SK-N-SH (cell line): Measurements from ENCODE around the gene CAMK1.

Experiments used
- CTCF ChIP-seq: fragments of 200-600 bp; sonication (generic); IDR thresholded peaks from 2 replicates; pipeline ENCODE4 v1.6.1; 2017; ENCODE audit warnings: antibody characterized with exemption, mild to moderate bottlenecking, moderate library complexity
- EP300 ChIP-seq, 2 experiments: IDR thresholded peaks; 2 replicates each; pipeline versions ENCODE4 v1.4.0 to v1.6.1; 2012; ENCODE audit warnings: borderline replicate concordance in 1 of 2, low read depth in 1 of 2, low read length in 1 of 2
- JUND ChIP-seq: IDR thresholded peaks from 2 replicates; pipeline ENCODE4 v1.4.0; 2012
- RFX5 ChIP-seq: IDR thresholded peaks from 2 replicates; pipeline ENCODE4 v1.6.1; 2012; ENCODE audit warnings: mild to moderate bottlenecking, improper control_type of control experiment, low read length
- TCF12 ChIP-seq: IDR thresholded peaks from 2 replicates; pipeline ENCODE4 v1.4.0; 2012
- YY1 ChIP-seq: IDR thresholded peaks from 2 replicates; pipeline ENCODE4 v1.4.0; 2012; ENCODE audit warnings: low read depth, mild to moderate bottlenecking
- TF ChIP-seq, protein P1 (sequence below): IDR thresholded peaks from 2 replicates; pipeline ENCODE4 v1.6.1; 2012; ENCODE audit warnings: mild to moderate bottlenecking, low read depth, low read length, moderate library complexity
- TF ChIP-seq, protein P2 (sequence below): fragments of 150-350 bp; IDR thresholded peaks from 2 replicates; pipeline ENCODE4 v1.6.1; 2017; ENCODE audit warnings: antibody characterized with exemption, low read length, low read depth, borderline replicate concordance

GRCh38 chr3:9812870-9813483, 43.2 kb upstream of the CAMK1 start:
- TF ChIP-seq JUND = no peak
- no peak for TF ChIP-seq RFX5
- TF ChIP-seq CTCF = no peak
- TF ChIP-seq, protein P1, sequence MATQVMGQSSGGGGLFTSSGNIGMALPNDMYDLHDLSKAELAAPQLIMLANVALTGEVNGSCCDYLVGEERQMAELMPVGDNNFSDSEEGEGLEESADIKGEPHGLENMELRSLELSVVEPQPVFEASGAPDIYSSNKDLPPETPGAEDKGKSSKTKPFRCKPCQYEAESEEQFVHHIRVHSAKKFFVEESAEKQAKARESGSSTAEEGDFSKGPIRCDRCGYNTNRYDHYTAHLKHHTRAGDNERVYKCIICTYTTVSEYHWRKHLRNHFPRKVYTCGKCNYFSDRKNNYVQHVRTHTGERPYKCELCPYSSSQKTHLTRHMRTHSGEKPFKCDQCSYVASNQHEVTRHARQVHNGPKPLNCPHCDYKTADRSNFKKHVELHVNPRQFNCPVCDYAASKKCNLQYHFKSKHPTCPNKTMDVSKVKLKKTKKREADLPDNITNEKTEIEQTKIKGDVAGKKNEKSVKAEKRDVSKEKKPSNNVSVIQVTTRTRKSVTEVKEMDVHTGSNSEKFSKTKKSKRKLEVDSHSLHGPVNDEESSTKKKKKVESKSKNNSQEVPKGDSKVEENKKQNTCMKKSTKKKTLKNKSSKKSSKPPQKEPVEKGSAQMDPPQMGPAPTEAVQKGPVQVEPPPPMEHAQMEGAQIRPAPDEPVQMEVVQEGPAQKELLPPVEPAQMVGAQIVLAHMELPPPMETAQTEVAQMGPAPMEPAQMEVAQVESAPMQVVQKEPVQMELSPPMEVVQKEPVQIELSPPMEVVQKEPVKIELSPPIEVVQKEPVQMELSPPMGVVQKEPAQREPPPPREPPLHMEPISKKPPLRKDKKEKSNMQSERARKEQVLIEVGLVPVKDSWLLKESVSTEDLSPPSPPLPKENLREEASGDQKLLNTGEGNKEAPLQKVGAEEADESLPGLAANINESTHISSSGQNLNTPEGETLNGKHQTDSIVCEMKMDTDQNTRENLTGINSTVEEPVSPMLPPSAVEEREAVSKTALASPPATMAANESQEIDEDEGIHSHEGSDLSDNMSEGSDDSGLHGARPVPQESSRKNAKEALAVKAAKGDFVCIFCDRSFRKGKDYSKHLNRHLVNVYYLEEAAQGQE = no peak
- TF ChIP-seq TCF12 = no peak
- TF ChIP-seq, protein P2, sequence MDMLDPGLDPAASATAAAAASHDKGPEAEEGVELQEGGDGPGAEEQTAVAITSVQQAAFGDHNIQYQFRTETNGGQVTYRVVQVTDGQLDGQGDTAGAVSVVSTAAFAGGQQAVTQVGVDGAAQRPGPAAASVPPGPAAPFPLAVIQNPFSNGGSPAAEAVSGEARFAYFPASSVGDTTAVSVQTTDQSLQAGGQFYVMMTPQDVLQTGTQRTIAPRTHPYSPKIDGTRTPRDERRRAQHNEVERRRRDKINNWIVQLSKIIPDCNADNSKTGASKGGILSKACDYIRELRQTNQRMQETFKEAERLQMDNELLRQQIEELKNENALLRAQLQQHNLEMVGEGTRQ = no peak
- TF ChIP-seq EP300 (IDR thresholded peaks at IDR 0.05; ENCODE audit: borderline replicate concordance in 1 of 2, low read depth in 1 of 2, low read length in 1 of 2) = no peak
- TF ChIP-seq YY1 = no peak
